GM13977 (cell line): ENCODE results near the gene DQX1.
A peak's percentile ranks its signal among the peaks of the same experiment; 100 is the strongest.

ENCODE experiments used
- DNase-seq: peaks from one replicate; pipeline ENCODE4 v3.0.0; 2012; ENCODE audit warnings: low spot score
- CTCF ChIP-seq: IDR thresholded peaks from 2 replicates; pipeline ENCODE4 v1.5.1; 2012; ENCODE audit warnings: mild to moderate bottlenecking, control low read depth; ENCODE audit not compliant: insufficient read depth; ENCODE audit errors: extremely low read depth, missing control alignments
- in situ Hi-C: fragments of 300-500 bp; cut with MboI; formaldehyde crosslinking; loops from one replicate; pipeline ENCODE4 v1.12.0; 2022; ENCODE audit warnings: low sequenced_read_pairs, low pct_unique_long_range_greater_than_20kb, mixed read lengths, inconsistent platforms; ENCODE audit not compliant: unreplicated experiment

DQX1 gene

GRCh38 chr2:74550231-74550630 lies 24.2 kb upstream of the DQX1 start:
- in situ Hi-C loops, result no loop called here
- TF ChIP-seq CTCF, result no peak
- no peak for DNase-seq

- in situ Hi-C loops, result no loop called here
- DNase-seq, result peak; percentile 84
- no peak for TF ChIP-seq CTCF
These were observed 23.1 kb upstream of the DQX1 start for GRCh38 chr2:74548900-74549826.

GRCh38 chr2:74548285-74548899 lies 22.4 kb upstream of the DQX1 start:
- no peak for TF ChIP-seq CTCF
- no peak for DNase-seq
- in situ Hi-C loops, result no loop called here

- DNase-seq, result no peak
- TF ChIP-seq CTCF, result no peak
- in situ Hi-C loops, result no loop called here
These were observed 20.0 kb upstream of the DQX1 start for GRCh38 chr2:74546004-74546403.

- TF ChIP-seq CTCF, result peak; percentile 33
- in situ Hi-C loops, result no loop called here
These were observed 18.6 kb upstream of the DQX1 start for GRCh38 chr2:74544634-74545033.

GRCh38 chr2:74542978-74543377 lies 16.9 kb upstream of the DQX1 start:
- TF ChIP-seq CTCF, result no peak
- no peak for DNase-seq
- in situ Hi-C loops, result no loop called here

More at GRCh38 chr2:74544634-74545033, 18.6 kb upstream of the DQX1 start:
- DNase-seq, result no peak
